Dermis blood vessel endothelial cell (primary cell): ENCODE results near the gene OR1L1. TPM values are rescaled to one million over a fixed set of nuclear protein-coding genes. Genes with fewer than 3 reads are reported as not detected.

Source experiments
- DNase-seq: peaks from one replicate; pipeline ENCODE4 v3.0.0; 2010
- total RNA-seq: library from RNA; depleted of rRNA; stranded (reverse); fragments of >200 nt; gene quantifications from 2 replicates; pipeline ENCODE4 v1.2.3, GENCODE V29; 2014

The OR1L1 gene, protein sequence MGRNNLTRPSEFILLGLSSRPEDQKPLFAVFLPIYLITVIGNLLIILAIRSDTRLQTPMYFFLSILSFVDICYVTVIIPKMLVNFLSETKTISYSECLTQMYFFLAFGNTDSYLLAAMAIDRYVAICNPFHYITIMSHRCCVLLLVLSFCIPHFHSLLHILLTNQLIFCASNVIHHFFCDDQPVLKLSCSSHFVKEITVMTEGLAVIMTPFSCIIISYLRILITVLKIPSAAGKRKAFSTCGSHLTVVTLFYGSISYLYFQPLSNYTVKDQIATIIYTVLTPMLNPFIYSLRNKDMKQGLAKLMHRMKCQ
- total RNA-seq, result not detected in 2 replicates

DNA sequence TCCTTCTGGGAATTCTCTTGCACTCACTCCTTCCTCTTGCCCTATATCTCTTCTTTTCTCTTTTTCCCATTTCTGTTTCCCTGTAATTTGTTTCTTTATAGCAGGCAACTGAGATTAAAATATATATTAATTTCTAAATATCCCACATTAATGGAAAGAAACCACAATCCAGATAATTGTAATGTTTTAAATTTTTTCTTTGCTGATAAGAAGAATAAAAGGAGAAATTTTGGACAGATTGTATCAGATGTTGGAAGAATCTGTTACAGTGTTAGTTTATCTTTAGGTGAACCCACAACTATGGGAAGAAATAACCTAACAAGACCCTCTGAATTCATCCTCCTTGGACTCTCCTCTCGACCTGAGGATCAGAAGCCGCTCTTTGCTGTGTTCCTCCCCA, at the start of gene OR1L1:
TSS of gene OR1L1 (plus strand) at position 301 of the 400 bp plus-strand sequence. CDS start at position 301, 0 bp downstream.
- DNase-seq, result no peak

GRCh38 chr9:122614362-122614761, 47.2 kb upstream of the OR1L1 start, which contains the start of gene OR1Q1:
TSS of gene OR1Q1 (plus strand) at chr9:122614738. CDS start at chr9:122614738, 0 bp downstream.
- no peak for DNase-seq

DNA sequence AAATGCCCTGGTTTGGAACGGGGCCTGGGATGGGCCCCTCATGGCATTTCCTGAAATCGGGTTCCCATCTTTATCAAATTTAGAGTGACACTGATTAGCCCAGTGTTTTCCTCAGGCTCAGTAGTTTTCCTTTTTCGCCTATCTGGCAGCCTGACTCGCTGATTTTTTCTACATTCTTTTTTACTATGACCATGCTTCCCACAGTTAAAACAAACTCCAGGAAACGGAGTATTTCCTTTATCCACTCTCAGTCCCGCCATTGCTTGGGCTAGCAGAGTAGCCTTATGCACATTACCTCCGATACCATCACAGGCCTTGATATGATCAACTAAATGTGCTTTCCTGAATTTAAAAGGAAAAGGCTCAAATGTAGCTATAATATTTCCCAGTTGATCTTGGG, 41.5 kb upstream of the OR1L1 start:
- DNase-seq, result peak; percentile 8

DNA sequence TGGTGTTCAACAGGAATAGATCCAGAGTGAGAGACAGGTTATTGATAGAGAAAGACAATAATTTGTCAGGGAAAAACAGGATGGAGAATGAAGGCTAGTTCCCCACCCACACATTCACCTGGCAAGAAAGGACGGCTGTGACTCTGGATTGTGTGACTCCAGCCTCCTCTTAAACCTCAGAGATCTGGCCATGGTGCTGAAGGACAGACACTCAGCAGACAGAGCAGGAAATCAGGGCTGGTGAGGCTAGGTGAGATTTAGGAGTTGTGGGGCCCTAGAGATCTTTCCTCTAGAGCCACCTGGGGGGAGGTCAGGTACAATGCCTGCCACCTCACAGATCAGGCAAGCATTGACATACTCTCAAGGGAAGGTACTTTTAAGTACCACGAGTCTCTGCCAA, 19.3 kb upstream of the OR1L1 start:
- DNase-seq, result peak; percentile 42

DNA sequence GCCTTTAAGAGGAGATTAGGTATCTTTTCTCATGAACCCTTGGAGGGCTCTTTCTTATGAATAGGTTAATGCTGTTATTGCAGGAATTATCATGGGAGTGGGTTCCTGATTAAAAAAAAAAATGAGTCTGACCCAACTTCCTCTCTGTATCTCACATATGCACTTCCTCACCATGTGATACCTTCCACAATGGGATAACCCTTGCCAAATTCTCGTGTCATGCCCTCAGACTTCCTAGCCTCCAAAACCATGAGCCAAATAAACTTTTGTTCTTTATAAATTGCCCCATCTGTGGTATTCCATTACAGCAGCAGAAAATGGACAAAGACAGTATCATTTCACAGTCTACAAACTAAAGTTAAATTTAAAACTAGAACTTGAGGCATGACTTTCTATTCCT, 5.1 kb upstream of the OR1L1 start:
- DNase-seq, result peak; percentile 93

GRCh38 chr9:122657527-122657926, 4.0 kb upstream of the OR1L1 start, which contains the start of gene OR1B1:
TSS of gene OR1B1 (minus strand) at chr9:122657627.
- no peak for DNase-seq

GRCh38 chr9:122672481-122672880, 11.0 kb downstream of the OR1L1 start:
- no peak for DNase-seq

DNA sequence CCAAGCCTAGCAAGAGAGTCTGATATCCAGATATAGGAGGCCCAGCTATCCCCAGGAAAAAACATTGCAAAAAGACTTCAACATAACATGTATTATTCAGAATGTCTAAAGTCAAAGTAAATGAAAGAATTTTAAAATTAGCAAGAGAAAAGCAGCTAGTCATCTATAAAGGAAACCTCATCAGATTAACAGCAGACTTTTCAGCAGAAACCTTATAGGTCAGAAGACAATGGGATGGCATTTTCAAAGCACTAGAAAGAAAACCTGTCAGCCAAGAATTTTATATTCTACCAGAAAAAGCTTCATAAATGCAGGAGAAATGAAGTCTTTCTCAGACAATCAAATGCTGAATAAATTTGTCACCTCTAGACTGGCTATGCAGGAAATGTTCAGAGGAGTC, 23.3 kb downstream of the OR1L1 start:
- no peak for DNase-seq

DNA sequence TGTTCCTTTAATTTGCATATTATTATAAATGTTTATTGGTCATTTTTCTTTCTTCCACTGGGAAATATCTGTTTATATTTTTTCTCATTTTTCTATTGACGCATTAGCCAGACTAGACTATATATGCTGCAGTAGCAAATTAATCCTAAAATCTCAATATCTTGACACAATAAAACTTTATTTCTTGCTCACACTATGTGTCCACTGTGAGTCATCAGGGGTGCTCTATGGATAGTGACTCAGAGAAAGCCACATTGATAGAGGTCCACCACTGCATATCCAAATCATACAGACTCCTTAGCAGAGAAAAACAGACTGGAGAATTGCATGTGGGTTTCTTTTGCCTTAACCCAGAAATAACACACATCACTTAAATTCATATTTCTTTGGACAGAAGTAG, 34.2 kb downstream of the OR1L1 start:
- no peak for DNase-seq

Other genes with a start within 250 kb of the OR1L1 start
- gene OR1J1, start 183.8 kb upstream of the OR1L1 start, total RNA-seq, result not detected in 2 replicates
- gene OR1J2, start 150.9 kb upstream of the OR1L1 start, total RNA-seq, result not detected in 2 replicates
- gene OR1J4, start 142.6 kb upstream of the OR1L1 start, total RNA-seq, result not detected in 2 replicates
- not detected in 2 replicates for gene OR1N1, start 134.4 kb upstream of the OR1L1 start, total RNA-seq
- gene OR1N2, start 108.6 kb upstream of the OR1L1 start, total RNA-seq, result not detected in 2 replicates
- 0.23 TPM in 1 of 2 replicates, not detected in the other for gene OR1L8, start 78.3 kb upstream of the OR1L1 start, total RNA-seq
- not detected in 2 replicates for gene OR1Q1, start 47.0 kb upstream of the OR1L1 start, total RNA-seq
- gene OR1B1, start 4.1 kb upstream of the OR1L1 start, total RNA-seq, result 0.17 TPM in 1 of 2 replicates, not detected in the other
- gene OR1L3, start 13.4 kb downstream of the OR1L1 start, total RNA-seq, result not detected in 2 replicates
- not detected in 2 replicates for gene OR1L4, start 62.3 kb downstream of the OR1L1 start, total RNA-seq
- not detected in 2 replicates for gene OR1L6, start 80.6 kb downstream of the OR1L1 start, total RNA-seq
- not detected in 2 replicates for gene OR5C1, start 127.2 kb downstream of the OR1L1 start, total RNA-seq
- gene OR1K1, start 138.4 kb downstream of the OR1L1 start, total RNA-seq, result not detected in 2 replicates
- 87.4 and 118 TPM in 2 replicates for gene PDCL, start 166.9 kb downstream of the OR1L1 start, total RNA-seq
- 88.0 and 114 TPM in 2 replicates for gene RC3H2, start 243.6 kb downstream of the OR1L1 start, total RNA-seq